A673 (cell line): ENCODE results near the gene DENND2C. TPM values are rescaled to one million over a fixed set of nuclear protein-coding genes. Genes with fewer than 3 reads are reported as not detected.

Experiments used
- BruUV-seq: library from RNA; stranded (reverse); fragments of 400-500 nt; replicated peaks from 2 replicates; lab custom pipeline; 2021; lab: Mats Ljungman, UMichigan
- CTCF ChIA-PET: fragments of 300-600 bp; sonication (Branson Sonifier 250); formaldehyde crosslinking; loops from one replicate; lab custom pipeline; 2022; ENCODE audit warnings: antibody characterized with exemption; lab: Charles Lee
- POLR2A ChIA-PET: fragments of 300-600 bp; sonication (Branson Sonifier 250); formaldehyde crosslinking; loops from one replicate; lab custom pipeline; 2022; ENCODE audit warnings: antibody characterized with exemption; ENCODE audit not compliant: low non-redundant PET; lab: Charles Lee
- DNase-seq: peaks from one replicate; pipeline ENCODE4 v3.0.0-alpha.2; 2015; ENCODE audit warnings: low spot score
- H3K27ac ChIP-seq: fragments of 200-600 bp; sonication (generic); 2 replicates; pipeline ENCODE4 v1.5.1; 2016; ENCODE audit warnings: mixed run types, low read depth, mild to moderate bottlenecking, mixed read lengths, antibody characterized with exemption, low read length; ENCODE audit not compliant: poor library complexity, severe bottlenecking
- H3K27me3 ChIP-seq: fragments of 200-600 bp; sonication (generic); replicated peaks from 2 replicates; pipeline ENCODE4 v1.6.1; 2017; ENCODE audit warnings: mixed run types, low read depth, mild to moderate bottlenecking, mixed read lengths, antibody characterized with exemption, low read length; ENCODE audit not compliant: insufficient read depth, poor library complexity
- H3K36me3 ChIP-seq: fragments of 200-600 bp; sonication (generic); 2 replicates; pipeline ENCODE4 v1.6.1; 2016; ENCODE audit warnings: mixed run types, mild to moderate bottlenecking, mixed read lengths, antibody characterized with exemption, low read length; ENCODE audit not compliant: insufficient read depth, poor library complexity, severe bottlenecking
- H3K4me1 ChIP-seq: fragments of 200-600 bp; sonication (generic); 2 replicates; pipeline ENCODE4 v1.6.1; 2017; ENCODE audit warnings: mixed run types, mild to moderate bottlenecking, mixed read lengths, antibody characterized with exemption, low read length; ENCODE audit not compliant: insufficient read depth, poor library complexity, severe bottlenecking
- H3K4me3 ChIP-seq: fragments of 200-600 bp; sonication (generic); 2 replicates; pipeline ENCODE4 v1.5.1; 2016; ENCODE audit warnings: low read depth, mixed run types, mild to moderate bottlenecking, mixed read lengths, low read length; ENCODE audit not compliant: poor library complexity, severe bottlenecking
- H3K9me3 ChIP-seq: fragments of 200-600 bp; sonication (generic); 2 replicates; pipeline ENCODE4 v1.6.1; 2016; ENCODE audit warnings: mixed run types, low read depth, mild to moderate bottlenecking, mixed read lengths, antibody characterized with exemption, low read length; ENCODE audit not compliant: poor library complexity, severe bottlenecking
- CTCF ChIP-seq: fragments of 300-800, 200-600 bp; sonication (generic); conservative IDR thresholded peaks from 2 replicates; pipeline ENCODE4 v1.5.1; 2017; ENCODE audit warnings: low read depth, mild to moderate bottlenecking, antibody characterized with exemption, low read length, moderate library complexity, mixed read lengths
- EZH2 ChIP-seq: fragments of 200-600 bp; sonication (generic); IDR thresholded peaks from 2 replicates; pipeline ENCODE4 v1.6.1; 2017; ENCODE audit warnings: borderline replicate concordance, low read depth, mild to moderate bottlenecking, mixed read lengths, antibody characterized with exemption, low read length; ENCODE audit not compliant: poor library complexity, severe bottlenecking
- intact Hi-C: fragments of 100-400 bp; cut with micrococcal nuclease; formaldehyde crosslinking; loops from one replicate; pipeline ENCODE4 v1.10.0; 2022; ENCODE audit not compliant: unreplicated experiment
- total RNA-seq: library from RNA; stranded (reverse); gene quantifications from 2 replicates; pipeline ENCODE4 v1.2.3, GENCODE V29; 2021

Gene DENND2C
- total RNA-seq, 1 experiment from 2014 or later, result 1.9 TPM

GRCh38 chr1:114632427-114632826 is 37.4 kb downstream of the DENND2C start:
- Histone ChIP-seq H3K36me3 (no peaks in the 10 kb centered on the region), H3K27ac (no peak overlapping the region), H3K9me3 (no peaks in the 10 kb centered on the region), H3K27me3 (no peaks in the 10 kb centered on the region), H3K4me3 (no peak overlapping the region), H3K4me1 (no peaks in the 10 kb centered on the region)
- DNase-seq, result no peak
- POLR2A ChIA-PET, result no interaction called here
- no TSS peak for BruUV-seq
- intact Hi-C loops, result no loop called here
- CTCF ChIA-PET, result no interaction called here
- TF ChIP-seq EZH2 (no peak), CTCF (no peak)

GRCh38 chr1:114627107-114627506 is 42.7 kb downstream of the DENND2C start:
- H3K36me3 ChIP-seq, result no peaks in the 10 kb centered on the region
- H3K27ac ChIP-seq, result no peak overlapping the region
- POLR2A ChIA-PET, result no interaction called here
- H3K4me1 ChIP-seq, result no peaks in the 10 kb centered on the region
- BruUV-seq, result no TSS peak
- CTCF ChIA-PET, result no interaction called here
- intact Hi-C loops, result no loop called here
- H3K27me3 ChIP-seq, result no peaks in the 10 kb centered on the region
- no peak overlapping the region for H3K4me3 ChIP-seq
- TF ChIP-seq CTCF (no peak), EZH2 (no peak)
- DNase-seq, result no peak
- no peaks in the 10 kb centered on the region for H3K9me3 ChIP-seq

- Histone ChIP-seq H3K9me3 (no peaks in the 10 kb centered on the region), H3K4me1 (no peaks in the 10 kb centered on the region), H3K36me3 (no peaks in the 10 kb centered on the region), H3K27ac (no peak overlapping the region), H3K4me3 (no peak overlapping the region), H3K27me3 (no peaks in the 10 kb centered on the region)
- ChIA-PET POLR2A (no interaction called here), CTCF (no interaction called here)
- TF ChIP-seq CTCF (no peak), EZH2 (no peak)
- no peak for DNase-seq
- no TSS peak for BruUV-seq
- intact Hi-C loops, result no loop called here
Observed at GRCh38 chr1:114623364-114623763, 46.5 kb downstream of the DENND2C start.
